GM19035 (cell line): ENCODE measurements around the gene TSSK2.

Experiments
- ATAC-seq: cut with Tn5 transposase; IDR thresholded peaks from one replicate; pipeline ENCODE4 v1.9.1; 2021; ENCODE audit not compliant: unreplicated experiment

TSSK2 gene

DNA sequence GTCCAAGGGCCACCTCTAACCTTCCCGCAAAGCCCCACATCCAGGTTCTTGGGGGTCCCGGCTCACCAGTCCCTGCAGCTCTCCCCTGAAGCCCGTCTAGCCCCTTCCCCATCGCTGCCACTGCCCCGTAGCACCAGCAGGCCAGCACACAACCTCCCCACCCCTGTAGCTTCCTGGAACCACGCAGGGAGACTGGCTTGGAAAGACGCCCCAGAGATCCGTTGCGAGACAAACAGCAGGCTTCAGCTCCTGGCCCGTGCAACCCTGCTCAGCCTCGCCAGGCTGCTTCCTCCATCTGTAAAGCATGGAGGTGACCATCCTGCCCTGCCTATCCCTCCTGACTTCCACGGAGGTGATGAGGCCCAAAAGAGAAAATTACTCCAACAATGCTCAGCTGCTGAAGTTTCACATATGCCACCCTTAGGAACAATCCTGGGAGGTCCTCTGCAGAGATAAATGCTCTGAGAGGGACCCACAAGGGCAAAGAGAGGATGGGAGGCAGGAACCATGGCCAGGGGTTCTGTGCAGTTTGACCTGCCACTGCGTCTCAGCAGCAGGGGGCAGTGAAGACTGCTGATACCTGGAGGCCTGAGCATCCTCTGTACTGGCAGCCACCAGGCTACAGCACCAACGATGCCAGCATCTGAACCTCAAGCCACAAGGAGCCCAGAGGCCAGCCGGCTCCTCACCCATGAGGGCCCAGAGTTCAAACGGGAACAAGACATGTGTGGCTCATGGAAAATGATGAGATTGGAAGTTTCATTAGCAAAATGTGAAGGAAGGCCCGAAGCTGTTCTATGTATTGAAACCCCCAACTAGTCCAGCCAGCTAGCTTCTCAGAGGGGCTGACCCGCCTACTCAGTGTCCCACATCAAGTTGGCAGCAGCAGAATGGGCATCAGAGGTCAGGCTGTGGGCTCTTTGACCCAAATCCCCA lies 25.0 kb upstream of the TSSK2 start:
- no peak for ATAC-seq

GRCh38 chr22:19106886-19107729 lies 24.0 kb upstream of the TSSK2 start:
- ATAC-seq, result no peak

DNA sequence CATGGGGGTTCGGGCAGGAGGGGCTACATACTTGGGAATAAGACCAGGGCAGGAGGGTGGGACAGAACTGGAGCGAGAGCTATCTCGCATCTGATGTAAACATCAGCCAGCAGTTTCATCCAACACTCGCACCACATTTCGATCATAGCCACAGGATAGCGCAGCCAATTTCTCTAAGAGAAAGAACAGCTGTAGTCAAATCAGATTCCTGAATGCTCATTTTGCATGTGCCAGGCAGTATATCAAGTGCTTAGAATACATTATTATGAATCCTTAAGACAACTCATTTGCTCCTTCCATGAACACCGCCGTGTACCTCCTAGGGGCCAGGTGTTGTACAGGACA lies 23.4 kb upstream of the TSSK2 start:
- no peak for ATAC-seq

DNA sequence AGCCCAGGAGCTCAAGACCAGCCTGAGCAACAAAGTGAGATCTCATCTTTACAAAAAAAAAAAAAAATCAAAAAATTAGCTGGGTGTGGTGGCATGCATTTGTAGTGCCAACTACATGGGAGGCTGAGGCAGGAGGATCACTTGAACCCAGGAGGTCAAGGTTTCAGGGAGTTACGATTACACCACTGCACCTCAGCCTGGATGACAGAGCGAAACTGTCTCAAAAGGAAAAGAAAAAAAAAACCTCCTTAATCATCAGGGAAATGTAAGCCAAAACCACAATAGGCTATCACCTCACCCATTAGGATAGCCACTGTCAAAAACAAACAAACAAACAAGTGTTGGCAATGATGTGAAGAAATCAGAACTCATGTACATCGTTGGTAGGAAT lies 22.3 kb upstream of the TSSK2 start:
- ATAC-seq, result no peak

DNA sequence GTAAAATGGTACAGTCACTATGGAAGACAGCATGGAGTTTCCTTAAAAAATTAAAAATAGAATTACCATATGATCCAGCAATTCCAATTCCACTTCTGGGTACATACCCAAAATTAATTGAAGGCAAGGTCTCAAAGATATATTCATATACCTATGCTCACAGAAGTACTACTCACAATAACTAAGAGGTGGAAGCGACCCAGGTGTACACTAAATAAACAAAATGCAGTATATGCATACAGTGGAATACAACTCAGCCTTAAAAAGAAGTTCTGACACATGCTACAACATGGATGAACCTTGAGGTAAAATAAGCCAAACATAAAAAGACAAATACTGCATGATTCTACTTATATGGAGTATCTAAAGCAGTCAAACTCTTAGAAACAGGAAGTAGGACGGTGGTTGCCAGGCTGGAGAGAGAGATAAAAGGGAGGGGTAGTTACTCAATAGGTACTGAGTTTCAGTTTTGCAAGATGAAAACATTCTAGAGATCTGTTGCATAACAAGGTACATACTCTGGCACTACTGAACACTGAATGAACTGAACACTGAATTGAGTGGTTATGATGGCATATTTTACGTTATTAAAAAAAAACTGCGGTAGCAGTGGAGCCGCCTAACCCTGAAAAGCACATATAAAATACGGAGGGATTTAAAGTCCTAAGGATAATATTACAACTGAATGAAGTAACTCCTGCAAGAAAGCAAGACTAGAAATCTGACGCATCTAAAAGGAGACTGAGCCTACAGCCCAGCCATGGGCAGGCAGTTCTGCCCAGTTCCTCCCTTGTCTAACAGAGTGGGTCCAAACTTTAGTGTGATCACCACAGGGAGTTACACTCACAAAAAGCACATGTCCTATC lies 21.7 kb upstream of the TSSK2 start:
- peak; percentile 69 for ATAC-seq

DNA sequence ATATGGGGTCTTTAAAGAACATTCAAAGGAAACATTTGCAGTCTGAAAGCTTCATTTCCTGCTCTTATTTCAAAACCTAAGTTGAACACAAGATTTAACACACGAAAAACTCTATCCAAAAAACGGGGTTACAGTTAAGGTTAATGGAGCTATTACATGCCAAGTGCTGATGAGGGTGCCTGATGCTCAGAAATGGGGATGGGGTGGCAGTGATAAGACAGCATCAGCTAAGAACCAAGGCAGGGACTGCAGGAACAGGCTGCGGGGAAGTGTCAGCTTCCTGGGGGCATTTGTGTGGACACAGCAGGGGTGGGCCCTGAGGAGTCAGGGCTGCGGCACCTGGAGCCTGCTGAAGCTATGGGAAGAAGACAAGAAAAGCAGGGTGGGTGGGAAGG lies 21.0 kb upstream of the TSSK2 start:
- no peak for ATAC-seq

DNA sequence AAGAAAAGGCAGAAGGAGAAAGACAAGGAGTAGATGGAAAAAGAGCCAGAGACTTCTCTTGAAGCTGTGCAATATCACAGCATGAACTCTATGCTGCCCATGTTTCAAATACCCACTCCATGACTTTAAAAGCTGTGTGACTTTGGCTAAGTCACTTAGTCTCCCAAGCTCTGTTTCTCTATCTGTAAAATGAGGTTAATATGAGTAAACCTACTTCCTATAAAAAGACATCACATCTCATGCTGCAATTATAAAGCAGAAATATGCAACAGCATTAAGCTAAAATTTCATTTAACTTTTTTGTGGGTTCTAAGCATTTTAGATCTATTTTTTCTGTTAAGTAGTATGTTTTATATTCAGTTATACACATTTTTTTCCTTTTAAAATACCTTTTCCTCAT lies 20.5 kb upstream of the TSSK2 start:
- no peak for ATAC-seq

DNA sequence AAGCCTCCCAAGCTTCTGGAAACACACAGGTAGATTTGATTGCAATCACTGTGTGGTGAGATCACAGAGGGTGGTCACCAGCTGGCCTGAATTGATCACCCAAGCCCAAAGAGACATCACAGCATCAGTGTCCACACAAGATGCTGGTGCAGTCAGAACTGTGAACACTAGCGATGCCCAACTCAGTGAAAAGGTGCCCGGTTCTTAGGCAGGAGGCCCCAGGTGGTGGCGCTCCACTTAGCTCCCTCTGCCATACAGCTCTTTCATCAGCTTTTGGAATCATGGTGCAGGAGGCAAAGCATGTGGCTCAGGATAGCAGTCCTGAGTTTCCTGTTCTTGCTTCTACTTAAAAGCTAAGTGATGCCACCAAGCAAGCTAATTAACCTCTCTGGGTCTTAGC lies 20.0 kb upstream of the TSSK2 start:
- ATAC-seq, result no peak

GRCh38 chr22:19111584-19111983 lies 19.5 kb upstream of the TSSK2 start:
- no peak for ATAC-seq

- ATAC-seq, result no peak
Observed at GRCh38 chr22:19113429-19113828, 17.7 kb upstream of the TSSK2 start.

DNA sequence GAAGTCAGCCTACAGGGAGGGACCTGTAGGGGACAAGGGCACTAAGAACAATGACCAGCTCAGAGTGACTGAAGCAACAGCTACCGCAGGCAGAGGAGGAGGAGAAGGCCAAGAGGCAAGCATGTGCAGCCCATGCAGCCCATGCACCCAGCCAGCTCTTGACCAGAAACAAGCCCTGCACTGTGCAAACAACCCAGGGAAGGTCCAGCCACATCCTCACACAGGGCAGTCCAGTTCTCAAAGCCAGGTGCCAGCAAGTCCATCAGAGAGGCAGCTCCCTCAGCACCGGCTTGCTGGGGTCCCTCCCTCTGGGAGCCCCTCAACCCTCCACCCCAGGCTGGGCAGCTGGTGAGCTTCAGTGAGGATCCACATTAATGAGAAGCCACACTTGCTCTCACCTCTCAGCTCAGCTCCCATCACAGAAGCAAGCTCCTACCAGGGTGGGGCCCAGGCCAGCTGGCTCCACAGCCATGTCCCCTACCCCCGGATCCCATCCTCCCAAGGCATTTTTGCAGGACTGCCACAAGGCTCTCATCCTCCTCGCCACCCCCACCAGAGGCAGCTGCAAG lies 16.0 kb upstream of the TSSK2 start:
- no peak for ATAC-seq

DNA sequence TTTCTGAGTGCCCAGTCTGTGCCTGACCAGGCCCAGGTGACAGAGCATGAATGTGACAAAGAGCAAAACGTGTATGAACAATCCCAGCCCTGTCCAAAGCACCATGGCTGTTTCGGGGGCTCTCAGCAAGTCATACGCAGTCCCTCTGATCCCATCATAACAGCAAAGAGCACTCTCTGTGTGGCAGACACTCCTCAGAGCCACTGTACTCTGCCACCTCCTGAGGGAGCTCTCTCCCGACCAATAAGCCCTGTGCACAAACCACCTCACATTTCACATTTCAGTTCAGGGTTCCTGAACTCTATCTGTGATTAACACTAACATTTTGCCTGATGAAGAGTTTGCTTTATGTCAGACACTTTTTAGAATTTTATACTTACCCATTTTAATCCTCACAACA lies 15.5 kb upstream of the TSSK2 start:
- no peak for ATAC-seq

GRCh38 chr22:19117111-19117512 lies 14.0 kb upstream of the TSSK2 start:
- no peak for ATAC-seq

DNA sequence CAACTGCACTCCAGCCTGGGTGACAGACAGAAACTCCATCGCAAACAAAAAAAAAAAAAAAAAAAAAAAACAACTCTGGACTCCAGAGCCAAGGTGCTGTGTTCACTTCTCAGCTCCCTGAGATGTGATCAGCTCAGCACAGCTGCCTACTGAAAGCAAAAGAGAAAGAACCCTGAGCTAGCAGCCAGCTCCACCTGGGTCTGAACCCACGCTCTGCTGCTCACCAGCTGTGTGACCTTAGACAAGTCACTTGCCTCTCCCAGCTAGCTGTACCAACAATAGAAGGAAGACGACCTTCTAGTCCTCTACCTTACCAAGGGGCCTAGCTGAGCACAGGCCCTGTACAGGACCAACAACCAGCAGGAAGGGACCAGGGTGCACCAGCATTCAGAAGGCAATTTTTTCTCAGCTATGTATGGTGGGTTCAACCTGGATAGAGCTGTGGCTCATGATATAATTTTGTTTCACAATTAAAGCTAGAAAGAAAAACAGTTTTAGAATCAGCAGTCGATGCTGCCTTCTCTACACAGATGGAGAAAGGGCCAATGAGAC lies 12.7 kb upstream of the TSSK2 start:
- no peak for ATAC-seq

DNA sequence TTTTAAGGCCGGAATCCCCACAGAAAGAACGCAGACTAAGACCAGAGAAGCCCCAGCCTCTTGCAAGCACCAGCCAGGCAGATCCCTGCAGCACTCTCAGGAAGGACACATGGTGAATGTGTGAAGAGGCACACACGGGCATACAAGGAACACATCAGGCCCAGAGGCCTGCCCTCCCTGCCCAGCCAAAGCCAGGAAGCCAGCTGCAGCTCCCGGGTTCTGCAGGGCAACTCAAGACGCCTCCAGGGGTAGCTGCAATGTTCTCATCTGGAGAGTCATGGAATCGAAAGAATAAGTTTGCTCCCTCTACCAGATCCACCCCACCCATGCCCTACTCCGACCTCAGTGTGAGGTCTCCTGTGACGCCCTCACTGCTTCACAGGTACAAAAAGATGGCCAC lies 11.2 kb upstream of the TSSK2 start:
- no peak for ATAC-seq

GRCh38 chr22:19120829-19121630 lies 10.1 kb upstream of the TSSK2 start:
- peak; percentile 7 for ATAC-seq

GRCh38 chr22:19121631-19122142 lies 9.4 kb upstream of the TSSK2 start:
- ATAC-seq, result peak; percentile 36

- peak; percentile 74 for ATAC-seq
Observed at GRCh38 chr22:19122143-19122751, 8.9 kb upstream of the TSSK2 start, which contains the start of gene DGCR2. DGCR2 (minus strand) TSS chr22:19122412; CDS start chr22:19122206, 206 bp downstream.
